Cerebellar cortex (tissue), 1 donor: ENCODE results near the gene SHOC2.

ENCODE experiments used
- DNase-seq: peaks from one replicate; pipeline ENCODE4 v3.0.0-alpha.2; 2015; ENCODE audit warnings: low spot score

Gene SHOC2

GRCh38 chr10:110983466-110983865 lies 64.1 kb downstream of the SHOC2 start:
- no peak for DNase-seq

GRCh38 chr10:110985497-110986275 lies 66.3 kb downstream of the SHOC2 start:
- peak; percentile 14 for DNase-seq

- DNase-seq: no peak
Measured at GRCh38 chr10:110989016-110989415, 69.6 kb downstream of the SHOC2 start.

GRCh38 chr10:110992006-110992800 lies 72.8 kb downstream of the SHOC2 start:
- no peak for DNase-seq

GRCh38 chr10:110993024-110993693 lies 73.8 kb downstream of the SHOC2 start:
- DNase-seq: no peak

- DNase-seq: no peak
Measured at GRCh38 chr10:110994406-110995086, 75.1 kb downstream of the SHOC2 start.

GRCh38 chr10:110995301-110995700 lies 75.9 kb downstream of the SHOC2 start:
- peak; percentile 16 for DNase-seq

- no peak for DNase-seq
Measured at GRCh38 chr10:110996256-110996655, 76.9 kb downstream of the SHOC2 start.

GRCh38 chr10:111004016-111004415 lies 84.6 kb downstream of the SHOC2 start:
- no peak for DNase-seq

- DNase-seq: no peak
Measured at GRCh38 chr10:111007486-111007885, 88.1 kb downstream of the SHOC2 start.

GRCh38 chr10:111015181-111015580 lies 95.8 kb downstream of the SHOC2 start:
- no peak for DNase-seq

- DNase-seq: no peak
Measured at GRCh38 chr10:111017098-111017497, 97.7 kb downstream of the SHOC2 start.

- no peak for DNase-seq
Measured at GRCh38 chr10:111018021-111018420, 98.6 kb downstream of the SHOC2 start.

GRCh38 chr10:111023060-111023459 lies 103.7 kb downstream of the SHOC2 start:
- DNase-seq: no peak

- no peak for DNase-seq
Measured at GRCh38 chr10:111030042-111030750, 110.8 kb downstream of the SHOC2 start.

GRCh38 chr10:111034598-111035310 lies 115.3 kb downstream of the SHOC2 start:
- DNase-seq: no peak

- DNase-seq: no peak
Measured at GRCh38 chr10:111035542-111035941, 116.1 kb downstream of the SHOC2 start.

GRCh38 chr10:111037858-111038257 lies 118.5 kb downstream of the SHOC2 start:
- DNase-seq: no peak

- no peak for DNase-seq
Measured at GRCh38 chr10:111039522-111039921, 120.1 kb downstream of the SHOC2 start.

- no peak for DNase-seq
Measured at GRCh38 chr10:111057006-111057405, 137.6 kb downstream of the SHOC2 start.
